Ascending aorta (tissue), 2 donors: ENCODE results near the gene ACTL8. TPM values are rescaled to one million over a fixed set of nuclear protein-coding genes. Genes with fewer than 3 reads are reported as not detected.
A peak's percentile ranks its signal among the peaks of the same experiment; 100 is the strongest.

ENCODE experiments used
- DNase-seq, 2 donors: peaks; one replicate each; pipeline ENCODE4 v3.0.0-alpha.2; 2019; ENCODE audit warnings: low spot score in 2 of 2
- H3K27ac ChIP-seq, 2 donors: fragments of 200-600 bp; sonication (generic); one replicate each; pipeline ENCODE4 v1.5.1; 2016 to 2017; ENCODE audit warnings: mild to moderate bottlenecking in 1 of 2
- H3K27me3 ChIP-seq: fragments of 200-600 bp; sonication (generic); one replicate; pipeline ENCODE4 v1.5.1; 2017
- H3K36me3 ChIP-seq, 2 donors: fragments of 200-600 bp; sonication (generic); one replicate each; pipeline ENCODE4 v1.5.1; 2016
- H3K4me1 ChIP-seq, 2 donors: fragments of 200-600 bp; sonication (generic); one replicate each; pipeline ENCODE4 v1.5.1; 2016 to 2017; ENCODE audit warnings: mild to moderate bottlenecking in 1 of 2
- H3K4me3 ChIP-seq, 2 donors: fragments of 200-600 bp; sonication (generic); one replicate each; pipeline ENCODE4 v1.5.1; 2016 to 2017; ENCODE audit warnings: mild to moderate bottlenecking in 1 of 2
- H3K9me3 ChIP-seq, 2 donors: fragments of 200-600 bp; sonication (generic); one replicate each; pipeline ENCODE4 v1.5.1; 2016
- CTCF ChIP-seq, 3 experiments: fragments of 200-600 bp in 2 of 3; fragments of 450-650 bp in 1 of 3; sonication (generic) in 2 of 3; IDR thresholded peaks; one replicate each; pipeline ENCODE4 v1.5.1; 2016 to 2019; ENCODE audit warnings: antibody characterized with exemption in 3 of 3, mild to moderate bottlenecking in 1 of 3, moderate library complexity in 1 of 3
- intact Hi-C: fragments of 100-400 bp; cut with DNase I; formaldehyde crosslinking; loops from one replicate; pipeline ENCODE4 v1.15.1; 2023
- total RNA-seq: library from RNA; depleted of rRNA; stranded (reverse); fragments of >200 nt; gene quantifications from one replicate; pipeline ENCODE4 v1.1.0, GENCODE V29; 2016

Gene ACTL8
- total RNA-seq, 1 donor from 2014 or later: not detected

- Histone ChIP-seq H3K4me1 (no peaks in the 10 kb centered on the region), H3K27me3 (no peaks in the 10 kb centered on the region), H3K9me3 (no peaks in the 10 kb centered on the region), H3K27ac (no peak overlapping the region), H3K4me3 (no peak overlapping the region), H3K36me3 (no peaks in the 10 kb centered on the region)
- TF ChIP-seq CTCF (IDR thresholded peaks at IDR 0.05): no peak
- peak in 1 of 2 donors; percentile 50 for DNase-seq
- intact Hi-C loops: loop anchor here (5.0 kb wide), 1 partner anchor 167 kb away; no protein-coding TSS in a partner anchor
Measured at GRCh38 chr1:17829579-17829978, 74.4 kb downstream of the ACTL8 start.

GRCh38 chr1:17831597-17831996, 76.5 kb downstream of the ACTL8 start:
- peak in 1 of 2 donors; percentile 11 for DNase-seq
- H3K27me3 ChIP-seq: no peaks in the 10 kb centered on the region
- no peaks in the 10 kb centered on the region for H3K9me3 ChIP-seq
- TF ChIP-seq CTCF (IDR thresholded peaks at IDR 0.05): no peak
- H3K4me3 ChIP-seq: no peak overlapping the region
- H3K4me1 ChIP-seq: no peaks in the 10 kb centered on the region
- no peak overlapping the region for H3K27ac ChIP-seq
- H3K36me3 ChIP-seq: no peaks in the 10 kb centered on the region
- intact Hi-C loops: no loop called here

GRCh38 chr1:17833661-17834501, 78.7 kb downstream of the ACTL8 start:
- H3K4me1 ChIP-seq: no peaks in the 10 kb centered on the region
- TF ChIP-seq CTCF (IDR thresholded peaks at IDR 0.05): no peak
- H3K9me3 ChIP-seq: no peaks in the 10 kb centered on the region
- H3K27me3 ChIP-seq: no peaks in the 10 kb centered on the region
- DNase-seq: peak in 1 of 2 donors; percentile 40
- H3K36me3 ChIP-seq: no peaks in the 10 kb centered on the region
- no peak overlapping the region for H3K4me3 ChIP-seq
- no peak overlapping the region for H3K27ac ChIP-seq
- intact Hi-C loops: no loop called here

- no peak for TF ChIP-seq CTCF (IDR thresholded peaks at IDR 0.05)
- no peaks in the 10 kb centered on the region for H3K9me3 ChIP-seq
- H3K36me3 ChIP-seq: no peaks in the 10 kb centered on the region
- no peak overlapping the region for H3K4me3 ChIP-seq
- DNase-seq: peak in 1 of 2 donors; percentile 15
- H3K4me1 ChIP-seq: no peaks in the 10 kb centered on the region
- intact Hi-C loops: no loop called here
- H3K27me3 ChIP-seq: no peaks in the 10 kb centered on the region
- no peak overlapping the region for H3K27ac ChIP-seq
Measured at GRCh38 chr1:17834561-17835100, 79.5 kb downstream of the ACTL8 start.

- intact Hi-C loops: no loop called here
- H3K4me1 ChIP-seq: no peaks in the 10 kb centered on the region
- H3K36me3 ChIP-seq: no peaks in the 10 kb centered on the region
- H3K27me3 ChIP-seq: no peaks in the 10 kb centered on the region
- no peak for TF ChIP-seq CTCF (IDR thresholded peaks at IDR 0.05)
- H3K9me3 ChIP-seq: no peaks in the 10 kb centered on the region
- no peak overlapping the region for H3K27ac ChIP-seq
- DNase-seq: no peak
- no peak overlapping the region for H3K4me3 ChIP-seq
Measured at GRCh38 chr1:17837233-17838030, 82.3 kb downstream of the ACTL8 start.
